ENCODE data around the gene C3orf62.

DNA sequence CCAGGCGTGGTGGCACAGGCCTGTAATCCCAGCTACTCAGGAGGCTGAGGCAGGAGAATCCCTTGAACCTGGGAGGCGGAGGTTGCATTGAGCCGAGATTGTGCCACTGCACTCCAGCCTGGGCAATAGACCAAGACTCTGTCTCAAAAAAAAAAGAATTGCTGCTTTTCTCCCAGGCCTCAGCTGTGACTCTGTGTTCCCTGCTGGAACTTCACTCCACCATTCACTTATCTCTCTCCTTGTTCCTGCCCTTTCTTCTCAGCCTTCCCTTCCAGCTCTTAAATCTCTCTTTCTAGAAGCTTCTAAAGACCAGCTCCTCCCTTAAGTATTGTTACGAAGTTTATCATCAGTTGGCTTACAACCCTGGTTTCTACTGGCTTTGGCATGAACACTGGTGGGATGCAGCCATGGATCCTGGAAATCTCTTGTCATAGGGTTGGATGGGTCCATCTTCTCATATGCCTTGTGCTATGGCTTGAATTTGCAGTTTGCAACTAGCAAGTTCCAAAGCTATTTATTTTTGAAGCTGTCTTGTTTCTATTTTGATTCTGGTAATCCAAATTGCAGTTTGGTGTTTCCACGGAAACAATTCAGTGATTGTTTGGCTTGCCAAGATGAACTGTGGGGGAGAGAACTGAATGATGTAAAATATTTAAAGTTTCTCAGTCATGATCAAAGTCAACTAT lies 10.5 kb downstream of the C3orf62 start:
- TF ChIP-seq, protein P1, sequence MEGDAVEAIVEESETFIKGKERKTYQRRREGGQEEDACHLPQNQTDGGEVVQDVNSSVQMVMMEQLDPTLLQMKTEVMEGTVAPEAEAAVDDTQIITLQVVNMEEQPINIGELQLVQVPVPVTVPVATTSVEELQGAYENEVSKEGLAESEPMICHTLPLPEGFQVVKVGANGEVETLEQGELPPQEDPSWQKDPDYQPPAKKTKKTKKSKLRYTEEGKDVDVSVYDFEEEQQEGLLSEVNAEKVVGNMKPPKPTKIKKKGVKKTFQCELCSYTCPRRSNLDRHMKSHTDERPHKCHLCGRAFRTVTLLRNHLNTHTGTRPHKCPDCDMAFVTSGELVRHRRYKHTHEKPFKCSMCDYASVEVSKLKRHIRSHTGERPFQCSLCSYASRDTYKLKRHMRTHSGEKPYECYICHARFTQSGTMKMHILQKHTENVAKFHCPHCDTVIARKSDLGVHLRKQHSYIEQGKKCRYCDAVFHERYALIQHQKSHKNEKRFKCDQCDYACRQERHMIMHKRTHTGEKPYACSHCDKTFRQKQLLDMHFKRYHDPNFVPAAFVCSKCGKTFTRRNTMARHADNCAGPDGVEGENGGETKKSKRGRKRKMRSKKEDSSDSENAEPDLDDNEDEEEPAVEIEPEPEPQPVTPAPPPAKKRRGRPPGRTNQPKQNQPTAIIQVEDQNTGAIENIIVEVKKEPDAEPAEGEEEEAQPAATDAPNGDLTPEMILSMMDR (IDR thresholded peaks at IDR 0.05) = no peak
- TF ChIP-seq NRF1 (IDR thresholded peaks at IDR 0.05; ENCODE audit: low read depth, low read length) = no peak

Data from SK-N-SH (cell line).